Neuronal stem cell (in vitro differentiated cells): ENCODE results near the gene STXBP6.
"Not testable (repeated sequence)": the region's sequence is repeated elsewhere in the genome, so short reads cannot be mapped to it uniquely, and the experiment has no call there.

Experiments
- DNase-seq: peaks from one replicate; pipeline ENCODE4 v3.0.0-alpha.2; 2013; ENCODE audit warnings: low spot score
- H2AFZ ChIP-seq: one replicate; pipeline ENCODE4 v1.6.1; 2013; ENCODE audit warnings: mild to moderate bottlenecking, low read length, inconsistent platforms
- H2AK5ac ChIP-seq: 2 replicates; pipeline ENCODE4 v1.6.1; 2013; ENCODE audit warnings: low read depth, mild to moderate bottlenecking, inconsistent platforms, low read length, moderate library complexity, mixed read lengths
- H2BK120ac ChIP-seq: 2 replicates; pipeline ENCODE4 v1.6.1; 2013; ENCODE audit warnings: low read depth, mild to moderate bottlenecking, inconsistent platforms, low read length, moderate library complexity, mixed read lengths
- H2BK12ac ChIP-seq: one replicate; pipeline ENCODE4 v1.6.1; 2013; ENCODE audit warnings: low read length, inconsistent platforms
- H2BK15ac ChIP-seq: 2 replicates; pipeline ENCODE4 v1.6.1; 2013; ENCODE audit warnings: mild to moderate bottlenecking, low read length, inconsistent platforms, mixed read lengths
- H2BK5ac ChIP-seq: one replicate; pipeline ENCODE4 v1.6.1; 2013; ENCODE audit warnings: inconsistent platforms, mild to moderate bottlenecking, low read length, moderate library complexity
- H3K14ac ChIP-seq: one replicate; pipeline ENCODE4 v1.6.1; 2013; ENCODE audit warnings: low read length, inconsistent platforms
- H3K18ac ChIP-seq: 2 replicates; pipeline ENCODE4 v1.6.1; 2013; ENCODE audit warnings: low read length, inconsistent platforms
- H3K23ac ChIP-seq: 2 replicates; pipeline ENCODE4 v1.6.1; 2013; ENCODE audit warnings: low read depth, mild to moderate bottlenecking, mixed read lengths, low read length, inconsistent platforms; ENCODE audit not compliant: poor library complexity
- H3K27ac ChIP-seq: replicated peaks from 3 replicates; pipeline ENCODE4 v1.5.1; 2013; ENCODE audit warnings: low read length, inconsistent platforms
- H3K27me3 ChIP-seq, 3 experiments: 2 replicates each; pipeline ENCODE4 v1.6.1; 2013; ENCODE audit warnings: low read length in 3 of 3, mild to moderate bottlenecking in 2 of 3, inconsistent platforms in 1 of 3, low read depth in 1 of 3, mixed read lengths in 1 of 3, moderate library complexity in 1 of 3; ENCODE audit not compliant: control insufficient read depth in 3 of 3, insufficient read depth in 3 of 3
- H3K36me3 ChIP-seq, 2 donors: replicated peaks in 1 of 2; 2 replicates each; pipeline ENCODE4 v1.6.1; 2013; ENCODE audit warnings: low read length in 2 of 2; ENCODE audit not compliant: control insufficient read depth in 2 of 2, insufficient read depth in 2 of 2
- H3K4ac ChIP-seq: 2 replicates; pipeline ENCODE4 v1.6.1; 2013; ENCODE audit warnings: inconsistent platforms, mild to moderate bottlenecking, low read length, moderate library complexity
- H3K4me1 ChIP-seq, 2 donors: 1 replicate in 1 of 2; 2 replicates in 1 of 2; pipeline ENCODE4 v1.6.1; 2013; ENCODE audit warnings: low read length in 2 of 2, low read depth in 1 of 2; ENCODE audit not compliant: control insufficient read depth in 2 of 2, insufficient read depth in 1 of 2
- H3K4me2 ChIP-seq: one replicate; pipeline ENCODE4 v1.6.1; 2013; ENCODE audit warnings: mild to moderate bottlenecking, low read length, inconsistent platforms; ENCODE audit not compliant: insufficient read depth, poor library complexity, severe bottlenecking
- H3K4me3 ChIP-seq, 2 donors: 2 replicates each; pipeline ENCODE4 v1.5.1; 2013; ENCODE audit warnings: low read length in 2 of 2, mild to moderate bottlenecking in 2 of 2, inconsistent platforms in 1 of 2, moderate library complexity in 1 of 2
- H3K79me1 ChIP-seq: one replicate; pipeline ENCODE4 v1.6.1; 2013; ENCODE audit warnings: low read depth, mild to moderate bottlenecking, inconsistent platforms, low read length, moderate library complexity
- H3K9ac ChIP-seq: one replicate; pipeline ENCODE4 v1.6.1; 2013; ENCODE audit warnings: mild to moderate bottlenecking, low read depth, low read length, inconsistent platforms; ENCODE audit not compliant: poor library complexity
- H3K9me3 ChIP-seq, 2 donors: replicated peaks in 1 of 2; 2 replicates each; pipeline versions ENCODE3 to v1.6.1; 2013; ENCODE audit warnings: low read length in 2 of 2, mild to moderate bottlenecking in 2 of 2, inconsistent platforms in 1 of 2, low read depth in 1 of 2, mixed read lengths in 1 of 2, moderate library complexity in 1 of 2; ENCODE audit not compliant: control insufficient read depth in 2 of 2, insufficient read depth in 1 of 2
- H4K8ac ChIP-seq: one replicate; pipeline ENCODE4 v1.6.1; 2013; ENCODE audit warnings: low read depth, mild to moderate bottlenecking, inconsistent platforms, low read length, moderate library complexity
- H4K91ac ChIP-seq: one replicate; pipeline ENCODE4 v1.6.1; 2013; ENCODE audit warnings: low read length, low read depth, mild to moderate bottlenecking, inconsistent platforms; ENCODE audit not compliant: poor library complexity
- WGBS, 2 donors: extraction: QIAGEN DNeasy Blood & Tissue Kit; methylation state at CpG; one replicate each; pipeline ENCODE4 v1.1.7; 2013; ENCODE audit warnings: missing lambda C conversion rate in 2 of 2, mixed read lengths in 1 of 2; ENCODE audit not compliant: insufficient read length in 2 of 2, insufficient replicate concordance in 1 of 2; ENCODE audit errors: extremely low coverage in 2 of 2; 5-methylcytosine and 5-hydroxymethylcytosine counted together

The STXBP6 gene

DNA sequence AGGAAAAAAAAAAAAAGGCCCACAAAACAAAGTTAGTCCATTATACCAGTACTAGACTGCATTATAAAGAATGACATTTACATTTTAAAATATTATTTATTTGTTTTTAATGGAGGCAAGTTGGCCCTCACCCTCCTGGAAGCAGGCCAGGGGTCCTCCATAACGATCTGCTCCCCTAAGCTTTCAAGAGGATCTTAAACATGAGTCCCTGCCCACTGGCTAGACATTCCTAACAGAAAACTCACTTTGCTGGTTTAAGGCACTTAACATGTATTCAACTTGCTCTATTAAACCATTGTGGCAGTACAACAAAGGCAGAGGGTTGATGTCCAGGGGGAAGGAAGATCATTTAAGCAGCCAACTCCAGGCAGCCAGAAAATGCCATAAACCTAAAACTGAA lies 111.4 kb downstream of the STXBP6 start:
- H3K4ac ChIP-seq = no peak overlapping the region
- H3K9me3 ChIP-seq = no peaks in the 10 kb centered on the region
- H2BK12ac ChIP-seq = no peak overlapping the region
- H3K14ac ChIP-seq = no peak overlapping the region
- H3K79me1 ChIP-seq = no peaks in the 10 kb centered on the region
- no peaks in the 10 kb centered on the region for H3K36me3 ChIP-seq
- H3K4me1 ChIP-seq = peaks cover 0 to 11% of the 10 kb centered on the region in 2 donors
- no peak overlapping the region for H4K8ac ChIP-seq
- WGBS, 2 donors = no CpG with 5 or more reads among the region's 1 CpG
- no peak overlapping the region for H4K91ac ChIP-seq
- no peak overlapping the region for H2BK15ac ChIP-seq
- H3K27me3 ChIP-seq = no peaks in the 10 kb centered on the region
- H2BK120ac ChIP-seq = no peak overlapping the region
- no peak overlapping the region for H3K18ac ChIP-seq
- H3K4me2 ChIP-seq = no peak overlapping the region
- H2AK5ac ChIP-seq = no peak overlapping the region
- H3K27ac ChIP-seq = no peak overlapping the region
- no peak overlapping the region for H3K9ac ChIP-seq
- no peak overlapping the region for H2AFZ ChIP-seq
- no peak for DNase-seq
- H2BK5ac ChIP-seq = no peak overlapping the region
- no peak overlapping the region for H3K23ac ChIP-seq
- H3K4me3 ChIP-seq = no peak overlapping the region

GRCh38 chr14:24937300-24937699 lies 112.6 kb downstream of the STXBP6 start:
- no peak overlapping the region for H4K91ac ChIP-seq
- no peak overlapping the region for H2BK5ac ChIP-seq
- no peaks in the 10 kb centered on the region for H3K27me3 ChIP-seq
- H3K4me2 ChIP-seq = no peak overlapping the region
- no peak overlapping the region for H3K14ac ChIP-seq
- H4K8ac ChIP-seq = no peak overlapping the region
- no peak for DNase-seq
- no peak overlapping the region for H3K9ac ChIP-seq
- no peak overlapping the region for H2AFZ ChIP-seq
- WGBS, 2 donors = no CpG with 5 or more reads among the region's 1 CpG
- no peak overlapping the region for H2BK12ac ChIP-seq
- peaks cover 0 to 5% of the 10 kb centered on the region in 2 donors for H3K4me1 ChIP-seq
- H3K23ac ChIP-seq = no peak overlapping the region
- no peak overlapping the region for H3K4ac ChIP-seq
- no peaks in the 10 kb centered on the region for H3K79me1 ChIP-seq
- H3K27ac ChIP-seq = no peak overlapping the region
- no peaks in the 10 kb centered on the region for H3K36me3 ChIP-seq
- no peaks in the 10 kb centered on the region for H3K9me3 ChIP-seq
- H2BK15ac ChIP-seq = no peak overlapping the region
- no peak overlapping the region for H2BK120ac ChIP-seq
- no peak overlapping the region for H3K18ac ChIP-seq
- H2AK5ac ChIP-seq = no peak overlapping the region
- H3K4me3 ChIP-seq = no peak overlapping the region

- not testable (repeated sequence) for H3K4ac ChIP-seq, H3K27ac ChIP-seq, H3K79me1 ChIP-seq, H3K9ac ChIP-seq, DNase-seq, H2BK120ac ChIP-seq, H3K27me3 ChIP-seq, H3K4me2 ChIP-seq, H3K18ac ChIP-seq, H4K91ac ChIP-seq, H2BK12ac ChIP-seq, H4K8ac ChIP-seq, H2AFZ ChIP-seq, H3K23ac ChIP-seq, H3K9me3 ChIP-seq, H3K4me3 ChIP-seq, H3K36me3 ChIP-seq, H2AK5ac ChIP-seq, H2BK5ac ChIP-seq, H3K4me1 ChIP-seq, H3K14ac ChIP-seq, H2BK15ac ChIP-seq
- WGBS, 2 donors = no CpG with 5 or more reads among the region's 2 CpGs
Measured at GRCh38 chr14:24936773-24937172, 113.2 kb downstream of the STXBP6 start.

DNA sequence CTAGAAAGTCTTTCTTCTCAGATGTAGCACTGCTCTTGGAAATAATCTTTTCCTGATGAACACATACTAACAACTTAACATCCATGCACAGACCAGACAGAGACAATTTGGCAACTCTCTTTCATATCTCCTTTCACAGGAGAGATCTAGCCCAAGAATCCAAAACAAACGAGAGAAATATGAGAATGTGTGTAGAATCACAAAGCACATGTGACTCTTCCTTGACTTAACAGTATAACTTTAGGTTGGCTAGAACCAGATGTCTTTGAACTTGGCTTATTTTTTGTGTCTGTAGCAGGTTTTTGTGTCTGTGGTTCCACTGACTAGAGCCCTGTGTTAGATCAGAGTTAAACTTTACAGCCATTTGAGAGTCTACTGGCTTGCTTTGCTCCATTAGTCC lies 114.2 kb downstream of the STXBP6 start:
- Histone ChIP-seq H4K91ac (no peak overlapping the region), H2AK5ac (no peak overlapping the region), H3K23ac (no peak overlapping the region), H2AFZ (no peak overlapping the region), H3K27me3 (no peaks in the 10 kb centered on the region), H2BK15ac (no peak overlapping the region), H2BK12ac (no peak overlapping the region), H3K4me1 (peaks cover 0 to 2% of the 10 kb centered on the region in 2 donors), H2BK5ac (no peak overlapping the region), H3K9ac (no peak overlapping the region), H3K79me1 (no peaks in the 10 kb centered on the region), H3K18ac (no peak overlapping the region), H3K27ac (no peak overlapping the region), H3K14ac (no peak overlapping the region), H4K8ac (no peak overlapping the region), H3K4me3 (no peak overlapping the region), H3K9me3 (no peaks in the 10 kb centered on the region), H3K36me3 (no peaks in the 10 kb centered on the region), H3K4ac (no peak overlapping the region), H2BK120ac (no peak overlapping the region), H3K4me2 (no peak overlapping the region)
- DNase-seq = no peak
- no CpG with 5 or more reads among the region's 1 CpG for WGBS, 2 donors
